Measurements from ENCODE around the gene NOL7.

NOL7 gene

DNA sequence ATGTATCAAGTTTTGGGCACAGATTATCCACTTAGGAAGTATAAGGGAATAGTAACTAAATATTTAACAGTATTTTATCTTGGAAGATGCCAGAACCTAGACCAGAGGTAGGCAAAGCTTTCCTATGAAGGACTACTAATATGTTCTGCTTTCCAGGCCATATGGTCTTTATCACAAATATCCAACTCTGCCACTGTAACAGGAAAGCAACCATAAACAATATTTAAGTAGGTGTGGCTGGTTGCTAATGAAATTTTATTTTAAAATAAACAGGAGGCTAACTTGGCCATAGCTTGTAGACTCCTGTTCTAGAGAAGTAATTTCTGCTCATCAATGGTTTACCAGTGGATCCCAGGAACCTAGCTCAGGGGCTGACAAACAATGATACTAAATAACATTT, 39.4 kb downstream of the NOL7 start:
- Mint-ChIP-seq H3K36me3 (peaks cover 15% of the 10 kb centered on the region), H3K27ac (no peak overlapping the region), H3K4me1 (ENCODE audit: low read depth) (peaks cover 36% of the 10 kb centered on the region), H3K9me3 (ENCODE audit: low read depth) (no peaks in the 10 kb centered on the region), H3K4me3 (no peak overlapping the region), H3K27me3 (no peaks in the 10 kb centered on the region)

DNA sequence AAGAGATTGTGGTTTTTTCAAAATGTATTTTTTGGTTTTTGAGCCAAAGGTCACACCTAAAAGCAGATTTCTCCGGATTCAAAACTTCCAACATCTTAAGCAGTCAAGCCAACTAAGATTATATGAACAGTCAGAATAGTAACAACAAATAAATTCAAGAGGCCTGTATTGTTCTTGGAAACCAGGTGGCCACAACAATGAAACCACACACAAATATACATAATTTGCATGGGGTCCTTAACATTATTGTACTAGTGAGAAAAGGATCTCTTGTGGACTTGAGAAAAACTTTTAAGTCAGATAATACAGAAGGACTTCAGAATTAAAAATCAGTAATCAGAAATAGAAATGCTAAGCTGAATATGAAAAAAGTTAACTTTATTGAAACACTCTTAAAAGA, 40.6 kb downstream of the NOL7 start:
- Mint-ChIP-seq H3K4me3 (no peak overlapping the region), H3K27me3 (no peaks in the 10 kb centered on the region), H3K4me1 (ENCODE audit: low read depth) (peaks cover 42% of the 10 kb centered on the region), H3K9me3 (ENCODE audit: low read depth) (no peaks in the 10 kb centered on the region), H3K36me3 (peaks cover 13% of the 10 kb centered on the region), H3K27ac (peak overlapping the region; percentile 34)

DNA sequence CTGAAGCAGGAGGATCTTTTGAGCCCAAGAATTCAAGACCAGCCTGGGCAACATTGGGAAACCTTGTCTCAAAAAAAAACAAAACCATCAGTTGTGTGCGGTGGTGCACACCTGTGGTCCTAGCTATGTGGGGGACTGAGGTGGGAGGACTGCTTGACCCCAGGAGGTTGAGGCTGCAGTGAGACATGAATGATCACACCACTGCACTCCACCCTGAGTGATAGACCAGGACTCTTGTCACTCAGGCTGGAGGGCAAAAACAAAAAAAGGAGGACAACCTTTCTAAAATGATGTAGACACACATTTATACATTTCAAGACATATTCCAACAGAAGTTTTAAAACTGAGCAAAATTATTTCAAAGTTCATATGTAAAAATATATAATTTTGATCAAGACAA, 45.1 kb downstream of the NOL7 start:
- peaks cover 76% of the 10 kb centered on the region for H3K4me1 Mint-ChIP-seq (ENCODE audit: low read depth)
- peaks cover 7% of the 10 kb centered on the region for H3K36me3 Mint-ChIP-seq
- H3K27me3 Mint-ChIP-seq, result no peaks in the 10 kb centered on the region
- peak overlapping the region; percentile 22 for H3K27ac Mint-ChIP-seq
- no peak overlapping the region for H3K4me3 Mint-ChIP-seq
- no peaks in the 10 kb centered on the region for H3K9me3 Mint-ChIP-seq (ENCODE audit: low read depth)

GRCh38 chr6:13660893-13661292, 45.8 kb downstream of the NOL7 start:
- H3K27me3 Mint-ChIP-seq, result no peaks in the 10 kb centered on the region
- peak overlapping the region; percentile 24 for H3K27ac Mint-ChIP-seq
- H3K36me3 Mint-ChIP-seq, result peaks cover 3% of the 10 kb centered on the region
- no peaks in the 10 kb centered on the region for H3K9me3 Mint-ChIP-seq (ENCODE audit: low read depth)
- H3K4me1 Mint-ChIP-seq (ENCODE audit: low read depth), result peaks cover 80% of the 10 kb centered on the region
- H3K4me3 Mint-ChIP-seq, result peak overlapping the region; percentile 40

DNA sequence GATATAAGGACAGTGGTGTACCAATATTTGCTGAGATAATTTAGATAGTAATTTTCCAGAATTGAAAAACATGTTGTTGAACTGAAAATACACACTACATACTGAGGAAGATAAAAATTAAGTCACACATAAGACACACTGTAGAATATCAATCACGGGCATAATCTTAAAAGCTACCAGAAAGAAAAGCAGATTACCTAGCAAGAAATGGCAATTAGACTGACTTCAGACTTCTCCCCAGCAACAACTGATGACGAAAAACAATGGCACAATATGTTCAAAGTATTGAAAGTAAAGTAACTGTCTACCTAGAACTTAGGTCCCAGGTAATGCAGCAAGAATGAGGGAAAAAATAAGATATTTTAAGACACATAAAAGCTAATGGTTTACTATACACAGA, 46.5 kb downstream of the NOL7 start:
- Mint-ChIP-seq H3K4me1 (ENCODE audit: low read depth) (peaks cover 83% of the 10 kb centered on the region), H3K27me3 (no peaks in the 10 kb centered on the region), H3K4me3 (no peak overlapping the region), H3K27ac (peak overlapping the region; percentile 36), H3K36me3 (peaks cover under 1% of the 10 kb centered on the region), H3K9me3 (ENCODE audit: low read depth) (no peaks in the 10 kb centered on the region)

GRCh38 chr6:13662651-13663334, 47.7 kb downstream of the NOL7 start:
- Mint-ChIP-seq H3K36me3 (peaks cover 3% of the 10 kb centered on the region), H3K27ac (peak overlapping the region; percentile 19), H3K4me3 (peak overlapping the region; percentile 46)

DNA sequence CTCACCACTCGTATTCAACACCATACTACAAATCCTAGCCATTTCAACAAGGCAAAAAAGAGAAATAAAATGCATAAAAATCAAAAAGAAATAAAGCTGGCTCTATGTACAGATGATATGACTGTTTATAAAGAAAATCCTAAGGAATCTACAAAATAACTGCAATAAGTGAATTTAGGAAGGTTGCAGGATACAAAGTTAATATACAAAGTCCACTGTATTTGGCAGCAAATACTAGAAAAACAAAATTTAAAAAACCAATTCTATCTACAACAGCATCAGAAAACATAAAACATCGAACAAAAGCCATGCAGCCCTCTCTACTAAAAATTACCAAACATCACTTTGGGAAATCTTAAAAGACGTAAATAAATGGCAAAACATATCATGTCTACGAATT, 48.9 kb downstream of the NOL7 start:
- Mint-ChIP-seq H3K27ac (peak overlapping the region; percentile 51), H3K4me1 (ENCODE audit: low read depth) (peaks cover 95% of the 10 kb centered on the region), H3K36me3 (peaks cover 5% of the 10 kb centered on the region), H3K4me3 (peak overlapping the region; percentile 31), H3K27me3 (no peaks in the 10 kb centered on the region), H3K9me3 (ENCODE audit: low read depth) (no peaks in the 10 kb centered on the region)

More at GRCh38 chr6:13662651-13663334, 47.7 kb downstream of the NOL7 start:
- peaks cover 89% of the 10 kb centered on the region for H3K4me1 Mint-ChIP-seq (ENCODE audit: low read depth)
- H3K27me3 Mint-ChIP-seq, result no peaks in the 10 kb centered on the region
- no peaks in the 10 kb centered on the region for H3K9me3 Mint-ChIP-seq (ENCODE audit: low read depth)

- Mint-ChIP-seq H3K27ac (peak overlapping the region; percentile 46), H3K4me3 (peak overlapping the region; percentile 6), H3K4me1 (ENCODE audit: low read depth) (peaks cover 96% of the 10 kb centered on the region), H3K27me3 (no peaks in the 10 kb centered on the region), H3K36me3 (peaks cover 8% of the 10 kb centered on the region), H3K9me3 (ENCODE audit: low read depth) (no peaks in the 10 kb centered on the region)
Measured at GRCh38 chr6:13664703-13665352, 49.7 kb downstream of the NOL7 start.

GRCh38 chr6:13666194-13667105, 51.3 kb downstream of the NOL7 start:
- peaks cover 89% of the 10 kb centered on the region for H3K4me1 Mint-ChIP-seq (ENCODE audit: low read depth)
- H3K27me3 Mint-ChIP-seq, result no peaks in the 10 kb centered on the region
- H3K36me3 Mint-ChIP-seq, result peaks cover 10% of the 10 kb centered on the region
- H3K4me3 Mint-ChIP-seq, result peak overlapping the region; percentile 68
- no peaks in the 10 kb centered on the region for H3K9me3 Mint-ChIP-seq (ENCODE audit: low read depth)
- peak overlapping the region; percentile 52 for H3K27ac Mint-ChIP-seq

GRCh38 chr6:13667655-13668054, 52.5 kb downstream of the NOL7 start:
- H3K4me3 Mint-ChIP-seq, result no peak overlapping the region
- H3K4me1 Mint-ChIP-seq (ENCODE audit: low read depth), result peaks cover 89% of the 10 kb centered on the region
- H3K27ac Mint-ChIP-seq, result peak overlapping the region; percentile 75
- H3K36me3 Mint-ChIP-seq, result peaks cover 10% of the 10 kb centered on the region
- H3K9me3 Mint-ChIP-seq (ENCODE audit: low read depth), result no peaks in the 10 kb centered on the region
- H3K27me3 Mint-ChIP-seq, result no peaks in the 10 kb centered on the region

DNA sequence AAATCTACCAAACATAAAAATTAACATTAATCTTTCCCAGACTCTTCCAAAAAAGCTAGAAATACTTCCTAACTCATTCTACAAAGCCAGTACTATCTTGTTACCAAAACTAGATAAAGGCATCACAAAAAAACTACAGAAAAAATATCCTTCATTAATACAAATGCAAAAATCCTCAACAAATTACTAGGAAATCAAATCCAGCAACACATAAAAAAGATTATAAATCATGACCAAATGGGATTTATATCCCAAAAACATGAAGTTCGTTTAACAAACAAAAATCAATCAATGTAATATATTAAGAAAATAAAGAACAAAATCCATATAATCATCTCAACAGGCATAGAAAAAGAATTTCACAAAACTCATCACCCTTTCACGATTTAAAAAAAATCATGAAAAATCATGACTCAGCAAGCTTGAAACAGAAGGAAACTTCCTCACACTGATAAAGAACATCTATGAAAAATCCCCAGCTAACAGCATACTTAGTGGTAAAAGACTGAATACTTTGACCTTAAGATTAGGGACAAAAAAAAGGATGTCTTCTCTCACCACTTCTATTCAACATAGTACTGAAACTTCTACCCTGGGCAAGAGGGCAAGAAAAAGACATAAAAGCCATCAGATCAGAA, 53.3 kb downstream of the NOL7 start:
- H3K4me1 Mint-ChIP-seq (ENCODE audit: low read depth), result peaks cover 89% of the 10 kb centered on the region

GRCh38 chr6:13669476-13669875, 54.3 kb downstream of the NOL7 start:
- no peaks in the 10 kb centered on the region for H3K27me3 Mint-ChIP-seq
- H3K4me3 Mint-ChIP-seq, result peak overlapping the region; percentile 25
- peaks cover 12% of the 10 kb centered on the region for H3K36me3 Mint-ChIP-seq
- H3K4me1 Mint-ChIP-seq (ENCODE audit: low read depth), result peaks cover 83% of the 10 kb centered on the region
- no peaks in the 10 kb centered on the region for H3K9me3 Mint-ChIP-seq (ENCODE audit: low read depth)
- peak overlapping the region; percentile 72 for H3K27ac Mint-ChIP-seq

More for the DNA sequence above, 53.3 kb downstream of the NOL7 start:
- H3K9me3 Mint-ChIP-seq (ENCODE audit: low read depth), result no peaks in the 10 kb centered on the region
- no peaks in the 10 kb centered on the region for H3K27me3 Mint-ChIP-seq
- peak overlapping the region; percentile 75 for H3K27ac Mint-ChIP-seq
- H3K4me3 Mint-ChIP-seq, result peak overlapping the region; percentile 25
- peaks cover 12% of the 10 kb centered on the region for H3K36me3 Mint-ChIP-seq

Measured in activated naive CD8-positive, alpha-beta T cell (primary cell).